GM23248 (cell line): ENCODE results near the gene ARHGEF1.

Experiments
- EZH2 ChIP-seq: fragments of 200-600 bp; sonication (generic); IDR thresholded peaks from 2 replicates; pipeline ENCODE4 v1.6.1; 2018; ENCODE audit warnings: antibody characterized with exemption, mild to moderate bottlenecking; ENCODE audit not compliant: insufficient read depth, poor library complexity, severe bottlenecking
- EZH2phosphoT487 ChIP-seq: fragments of 200-600 bp; sonication (generic); IDR thresholded peaks from 2 replicates; pipeline ENCODE4 v1.6.1; 2018; ENCODE audit warnings: antibody characterized with exemption, moderate library complexity, mild to moderate bottlenecking, low read depth; ENCODE audit not compliant: insufficient read depth

GRCh38 chr19:41917676-41918075, 34.7 kb downstream of the ARHGEF1 start:
- TF ChIP-seq EZH2 (no peak), EZH2phosphoT487 (no peak)
